Transverse colon (tissue), 3 donors: ENCODE measurements around the gene ADH5.

Experiments used
- CTCF ChIP-seq, 5 experiments: fragments of 200-600 bp in 3 of 5; fragments of 450-650 bp in 2 of 5; sonication (generic) in 3 of 5; IDR thresholded peaks; 1 replicate in 2 of 5; 2 replicates in 3 of 5; pipeline ENCODE4 v1.5.1; 2016 to 2017; ENCODE audit warnings: antibody characterized with exemption in 5 of 5, inconsistent platforms in 3 of 5, mild to moderate bottlenecking in 2 of 5, moderate library complexity in 1 of 5
- POLR2A ChIP-seq: fragments of 450-650 bp; IDR thresholded peaks from one replicate; pipeline ENCODE4 v1.6.1; 2016; ENCODE audit warnings: antibody characterized with exemption, mild to moderate bottlenecking, moderate library complexity

- TF ChIP-seq CTCF (IDR thresholded peaks at IDR 0.05) (no peak), POLR2A (no peak)
Measured at GRCh38 chr4:99120501-99120900, 31.9 kb upstream of the ADH5 start.
